Measurements from ENCODE around the gene PPP2R2D. TPM values are rescaled to one million over a fixed set of nuclear protein-coding genes. Genes with fewer than 3 reads are reported as not detected.
"Not testable (repeated sequence)": the region's sequence is repeated elsewhere in the genome, so short reads cannot be mapped to it uniquely, and the experiment has no call there.

The PPP2R2D gene
- total RNA-seq, 1 donor, result 24.2 TPM

GRCh38 chr10:131881104-131881880, 19.5 kb upstream of the PPP2R2D start:
- no peak for DNase-seq (ENCODE audit: low read depth)
- no peak for TF ChIP-seq CTCF (IDR thresholded peaks at IDR 0.05; ENCODE audit: insufficient read depth, low read length)
- no peak overlapping the region for H3K4me3 ChIP-seq (ENCODE audit: low read depth, low read length)

- no peak for DNase-seq (ENCODE audit: low read depth)
- TF ChIP-seq CTCF (IDR thresholded peaks at IDR 0.05; ENCODE audit: insufficient read depth, low read length), result no peak
- no peak overlapping the region for H3K4me3 ChIP-seq (ENCODE audit: low read depth, low read length)
Observed at GRCh38 chr10:131882151-131882550, 18.7 kb upstream of the PPP2R2D start.

- TF ChIP-seq CTCF (IDR thresholded peaks at IDR 0.05; ENCODE audit: insufficient read depth, low read length), result no peak
- DNase-seq (ENCODE audit: low read depth), result no peak
- H3K4me3 ChIP-seq (ENCODE audit: low read depth, low read length), result no peak overlapping the region
Observed at GRCh38 chr10:131882590-131883451, 18.0 kb upstream of the PPP2R2D start.

- DNase-seq (ENCODE audit: low read depth), result not testable (repeated sequence)
Observed at GRCh38 chr10:131883621-131884393, 17.0 kb upstream of the PPP2R2D start.

GRCh38 chr10:131885391-131886165, 15.2 kb upstream of the PPP2R2D start:
- DNase-seq (ENCODE audit: low read depth), result peak; percentile 48
- H3K4me3 ChIP-seq (ENCODE audit: low read depth, low read length), result no peak overlapping the region
- peak; percentile 96 for TF ChIP-seq CTCF (IDR thresholded peaks at IDR 0.05; ENCODE audit: insufficient read depth, low read length)

More at GRCh38 chr10:131883621-131884393, 17.0 kb upstream of the PPP2R2D start:
- not testable (repeated sequence) for H3K4me3 ChIP-seq (ENCODE audit: low read depth, low read length)

- no peak for DNase-seq (ENCODE audit: low read depth)
- no peak for TF ChIP-seq CTCF (IDR thresholded peaks at IDR 0.05; ENCODE audit: insufficient read depth, low read length)
- H3K4me3 ChIP-seq (ENCODE audit: low read depth, low read length), result no peak overlapping the region
Observed at GRCh38 chr10:131886237-131886636, 14.6 kb upstream of the PPP2R2D start.

Measured in fibroblast of the aortic adventitia (primary cell).